ENCODE data around the gene FARP1.

- TF ChIP-seq EZH2 (IDR thresholded peaks at IDR 0.05) = no peak
- no peak for TF ChIP-seq POLR2AphosphoS5 (IDR thresholded peaks at IDR 0.05; ENCODE audit: borderline replicate concordance, low read depth, low read length)
- TF ChIP-seq FOXP2 (optimal IDR thresholded peaks at IDR 0.05; ENCODE audit: control extremely low read depth, extremely low read length, insufficient read depth) = no peak
Observed at GRCh38 chr13:98222081-98222554, 79.2 kb downstream of the FARP1 start.

Data from SK-N-MC (cell line).